Upper lobe of right lung (tissue), 1 donor: ENCODE data around the gene RAD51B. TPM values are rescaled to one million over a fixed set of nuclear protein-coding genes. Genes with fewer than 3 reads are reported as not detected.

Experiments used
- ATAC-seq: fragments of 200-7000 bp; cut with Tn5 transposase; one replicate; pipeline ENCODE4 v1.9.1; 2020; ENCODE audit warnings: mild to moderate bottlenecking, moderate library complexity
- DNase-seq: peaks from one replicate; pipeline ENCODE4 v3.0.0-alpha.2; 2020
- H3K27ac ChIP-seq: fragments of 200-600 bp; one replicate; pipeline ENCODE4 v1.8.0; 2022
- H3K27me3 ChIP-seq: fragments of 200-600 bp; one replicate; pipeline ENCODE4 v1.8.0; 2022; ENCODE audit warnings: mild to moderate bottlenecking
- H3K36me3 ChIP-seq: fragments of 200-600 bp; one replicate; pipeline ENCODE4 v1.8.0; 2022
- H3K4me1 ChIP-seq: fragments of 200-600 bp; one replicate; pipeline ENCODE4 v1.8.0; 2022
- H3K4me3 ChIP-seq: fragments of 200-600 bp; one replicate; pipeline ENCODE4 v1.8.0; 2022; ENCODE audit warnings: mild to moderate bottlenecking
- H3K9me3 ChIP-seq: fragments of 200-600 bp; one replicate; pipeline ENCODE4 v1.8.0; 2022
- intact Hi-C: fragments of 100-400 bp; cut with DNase I; formaldehyde crosslinking; loops from one replicate; pipeline ENCODE4 v1.11.0; 2022
- total RNA-seq: library from RNA; stranded (reverse); fragmentation: NEBNext Ultra II Directional; extraction: Animal tissue kit (Norgen Biotek cat#: 25700); gene quantifications from one replicate; pipeline ENCODE4 v1.2.1, GENCODE V29; 2021
- TF ChIP-seq, protein P1 (sequence below): fragments of 200-600 bp; IDR thresholded peaks from one replicate; pipeline ENCODE4 v1.8.0; 2022; ENCODE audit warnings: antibody characterized with exemption
- donor health status: DM: no; HTN: yes; CAD: no; lungs with severe emphysema.

The RAD51B gene
- total RNA-seq, 1 donor from 2014 or later, result 11.5 TPM

- intact Hi-C loops, result no loop called here
- no peaks in the 10 kb centered on the region for H3K36me3 ChIP-seq
- ATAC-seq, result no peak
Measured at GRCh38 chr14:68016255-68016914, 196.8 kb downstream of the RAD51B start.

DNA sequence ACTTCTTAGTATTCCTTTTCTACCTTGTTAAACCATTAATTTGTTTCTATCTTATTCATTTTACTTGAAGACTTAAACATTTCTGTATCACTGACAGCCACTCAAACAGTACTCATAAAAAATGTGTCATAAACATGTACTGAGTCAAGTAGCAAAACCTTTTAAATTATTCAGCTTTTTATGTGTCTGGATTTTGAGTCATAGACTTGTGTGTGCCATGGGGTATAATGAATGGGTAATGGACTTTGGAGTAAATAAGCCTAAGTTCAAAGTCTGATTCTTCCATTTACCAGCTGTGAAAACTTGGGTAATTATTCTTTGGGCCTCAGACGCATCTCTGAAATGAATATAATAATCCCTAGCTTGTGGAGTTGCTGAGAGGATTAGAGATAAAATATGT lies 199.0 kb downstream of the RAD51B start:
- Histone ChIP-seq H3K27ac (no peak overlapping the region), H3K36me3 (no peaks in the 10 kb centered on the region), H3K9me3 (no peaks in the 10 kb centered on the region), H3K4me3 (no peak overlapping the region), H3K4me1 (no peaks in the 10 kb centered on the region), H3K27me3 (no peaks in the 10 kb centered on the region)
- TF ChIP-seq, protein P1, sequence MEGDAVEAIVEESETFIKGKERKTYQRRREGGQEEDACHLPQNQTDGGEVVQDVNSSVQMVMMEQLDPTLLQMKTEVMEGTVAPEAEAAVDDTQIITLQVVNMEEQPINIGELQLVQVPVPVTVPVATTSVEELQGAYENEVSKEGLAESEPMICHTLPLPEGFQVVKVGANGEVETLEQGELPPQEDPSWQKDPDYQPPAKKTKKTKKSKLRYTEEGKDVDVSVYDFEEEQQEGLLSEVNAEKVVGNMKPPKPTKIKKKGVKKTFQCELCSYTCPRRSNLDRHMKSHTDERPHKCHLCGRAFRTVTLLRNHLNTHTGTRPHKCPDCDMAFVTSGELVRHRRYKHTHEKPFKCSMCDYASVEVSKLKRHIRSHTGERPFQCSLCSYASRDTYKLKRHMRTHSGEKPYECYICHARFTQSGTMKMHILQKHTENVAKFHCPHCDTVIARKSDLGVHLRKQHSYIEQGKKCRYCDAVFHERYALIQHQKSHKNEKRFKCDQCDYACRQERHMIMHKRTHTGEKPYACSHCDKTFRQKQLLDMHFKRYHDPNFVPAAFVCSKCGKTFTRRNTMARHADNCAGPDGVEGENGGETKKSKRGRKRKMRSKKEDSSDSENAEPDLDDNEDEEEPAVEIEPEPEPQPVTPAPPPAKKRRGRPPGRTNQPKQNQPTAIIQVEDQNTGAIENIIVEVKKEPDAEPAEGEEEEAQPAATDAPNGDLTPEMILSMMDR, result no peak
- intact Hi-C loops, result no loop called here
- DNase-seq (no peak), ATAC-seq (no peak)

More at GRCh38 chr14:68016255-68016914, 196.8 kb downstream of the RAD51B start:
- TF ChIP-seq, protein P1, result no peak
- no peak overlapping the region for H3K27ac ChIP-seq
- DNase-seq, result no peak
- H3K4me3 ChIP-seq, result no peak overlapping the region
- no peaks in the 10 kb centered on the region for H3K9me3 ChIP-seq
- H3K27me3 ChIP-seq, result no peaks in the 10 kb centered on the region
- no peaks in the 10 kb centered on the region for H3K4me1 ChIP-seq

GRCh38 chr14:68020493-68020892 lies 200.9 kb downstream of the RAD51B start:
- intact Hi-C loops, result no loop called here
- Histone ChIP-seq H3K36me3 (no peaks in the 10 kb centered on the region), H3K4me3 (no peak overlapping the region), H3K27ac (no peak overlapping the region), H3K27me3 (no peaks in the 10 kb centered on the region), H3K9me3 (no peaks in the 10 kb centered on the region), H3K4me1 (no peaks in the 10 kb centered on the region)
- TF ChIP-seq, protein P1, result no peak
- ATAC-seq (no peak), DNase-seq (no peak)

DNA sequence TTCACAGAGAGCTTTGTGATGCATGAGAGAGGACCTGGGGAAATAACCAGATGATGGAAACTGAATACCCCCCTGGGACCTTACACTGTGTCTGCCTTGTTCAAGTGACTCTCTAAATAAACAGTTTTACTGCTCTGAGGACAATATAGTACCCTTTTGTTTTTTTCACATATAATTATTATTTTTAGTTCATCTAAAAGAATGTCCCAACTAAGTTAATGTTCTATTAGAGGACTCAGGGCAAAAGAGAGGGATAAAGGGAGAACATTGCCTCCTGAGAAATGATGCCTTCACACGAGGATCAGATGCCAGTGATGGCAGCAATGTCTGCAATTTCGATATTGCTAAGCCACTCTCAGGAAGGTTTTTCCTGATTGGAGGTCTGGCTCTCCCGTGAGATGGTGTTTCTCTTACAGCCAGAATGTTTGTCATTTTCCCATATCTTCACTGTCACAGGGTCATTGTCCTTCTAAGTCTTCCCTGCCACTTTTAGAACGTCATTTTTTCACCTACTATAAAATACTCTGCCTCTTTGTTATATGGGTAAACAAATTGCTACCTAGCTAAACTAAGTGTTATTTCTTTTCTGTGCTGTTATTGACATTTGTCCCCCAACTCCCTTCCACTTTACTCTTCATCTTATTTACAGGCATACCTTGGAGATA lies 201.6 kb downstream of the RAD51B start:
- Histone ChIP-seq H3K4me1 (no peaks in the 10 kb centered on the region), H3K36me3 (no peaks in the 10 kb centered on the region), H3K27me3 (no peaks in the 10 kb centered on the region), H3K4me3 (no peak overlapping the region), H3K27ac (no peak overlapping the region), H3K9me3 (no peaks in the 10 kb centered on the region)
- ATAC-seq (no peak), DNase-seq (no peak)
- intact Hi-C loops, result no loop called here
- TF ChIP-seq, protein P1, result no peak

- no peak for DNase-seq
- TF ChIP-seq, protein P1, result no peak
- H3K4me1 ChIP-seq, result no peaks in the 10 kb centered on the region
- intact Hi-C loops, result no loop called here
- no peaks in the 10 kb centered on the region for H3K9me3 ChIP-seq
- no peak overlapping the region for H3K4me3 ChIP-seq
- no peaks in the 10 kb centered on the region for H3K36me3 ChIP-seq
- no peaks in the 10 kb centered on the region for H3K27me3 ChIP-seq
- H3K27ac ChIP-seq, result no peak overlapping the region
- ATAC-seq, result no peak
Measured at GRCh38 chr14:68027276-68027675, 207.7 kb downstream of the RAD51B start.
